Osteoblast (primary cell): ENCODE data around the gene IFRD2. TPM values are rescaled to one million over a fixed set of nuclear protein-coding genes. Genes with fewer than 3 reads are reported as not detected.

ENCODE experiments used
- DNase-seq: peaks from one replicate; pipeline ENCODE4 v3.0.0; 2011; ENCODE audit warnings: low spot score, mixed read lengths; ENCODE audit not compliant: insufficient read length; ENCODE audit errors: missing footprints
- H2AFZ ChIP-seq: 2 replicates; pipeline ENCODE4 v1.6.0; 2011; ENCODE audit warnings: mild to moderate bottlenecking, low read length
- H3K27ac ChIP-seq: 2 replicates; pipeline ENCODE4 v1.5.1; 2011; ENCODE audit warnings: mild to moderate bottlenecking, low read depth, low read length, moderate library complexity
- H3K27me3 ChIP-seq: 2 replicates; pipeline ENCODE4 v1.6.0; 2012; ENCODE audit warnings: mild to moderate bottlenecking, control low read depth, inconsistent platforms, low read length, moderate library complexity; ENCODE audit not compliant: insufficient read depth
- H3K36me3 ChIP-seq: 2 replicates; pipeline ENCODE4 v1.5.1; 2011; ENCODE audit warnings: mild to moderate bottlenecking, low read length, control low read depth, moderate library complexity; ENCODE audit not compliant: insufficient read depth
- H3K4me1 ChIP-seq: 2 replicates; pipeline ENCODE4 v1.5.1; 2011; ENCODE audit warnings: mild to moderate bottlenecking, low read length, control low read depth, moderate library complexity; ENCODE audit not compliant: insufficient read depth
- H3K4me2 ChIP-seq: 2 replicates; pipeline ENCODE4 v1.6.0; 2011; ENCODE audit warnings: mild to moderate bottlenecking, low read length; ENCODE audit not compliant: insufficient read depth
- H3K4me3 ChIP-seq: fragments of 200-600 bp; sonication (generic); 3 replicates; pipeline ENCODE4 v1.5.1; 2012; ENCODE audit warnings: mild to moderate bottlenecking, low read length, inconsistent platforms; ENCODE audit not compliant: insufficient read depth
- H3K79me2 ChIP-seq: 2 replicates; pipeline ENCODE4 v1.6.0; 2012; ENCODE audit warnings: mild to moderate bottlenecking, low read length, control low read depth, inconsistent platforms; ENCODE audit not compliant: insufficient read depth
- H3K9me3 ChIP-seq: 2 replicates; pipeline ENCODE4 v1.5.1; 2011; ENCODE audit warnings: low read depth, low read length, control low read depth
- H4K20me1 ChIP-seq: 2 replicates; pipeline ENCODE4 v1.6.0; 2012; ENCODE audit warnings: mild to moderate bottlenecking, low read length, control low read depth; ENCODE audit not compliant: insufficient read depth
- CTCF ChIP-seq: IDR thresholded peaks from 2 replicates; pipeline ENCODE4 v1.5.1; 2011; ENCODE audit warnings: mild to moderate bottlenecking, low read depth, low read length, moderate library complexity; ENCODE audit errors: extremely low read depth
- total RNA-seq: library from RNA; depleted of rRNA; stranded (reverse); fragments of >200 nt; gene quantifications from 2 replicates; pipeline ENCODE4 v1.2.3, GENCODE V29; 2012

IFRD2 gene
- total RNA-seq, 1 donor = 65.1 TPM

DNA sequence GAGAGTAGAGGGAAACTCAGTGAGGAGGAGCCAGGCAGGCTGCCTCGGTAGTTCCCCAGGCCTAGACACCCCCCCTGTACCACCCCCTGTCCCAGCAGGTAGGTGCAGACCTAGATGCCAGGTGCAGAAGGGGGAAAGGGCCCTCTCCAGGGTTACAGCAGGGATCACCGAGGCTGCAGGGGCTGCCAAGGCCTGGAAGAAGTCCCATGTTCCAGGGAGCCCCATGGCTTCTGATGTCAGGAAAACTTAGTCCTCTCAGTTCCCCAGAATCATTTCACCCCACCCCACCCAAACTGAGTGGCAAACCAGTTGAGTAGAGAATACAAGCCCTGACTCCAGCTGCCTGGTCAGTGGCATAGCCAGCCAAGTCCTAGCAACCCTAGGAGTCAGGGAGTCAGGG lies 30.7 kb downstream of the IFRD2 start:
- H3K4me2 ChIP-seq = peak overlapping the region; percentile 85
- no peak overlapping the region for H3K4me3 ChIP-seq
- no peaks in the 10 kb centered on the region for H3K9me3 ChIP-seq
- no peak overlapping the region for H2AFZ ChIP-seq
- H3K79me2 ChIP-seq = peaks cover 16% of the 10 kb centered on the region
- H3K4me1 ChIP-seq = peaks cover 30% of the 10 kb centered on the region
- H3K27me3 ChIP-seq = no peaks in the 10 kb centered on the region
- H3K27ac ChIP-seq = no peak overlapping the region
- peaks cover 30% of the 10 kb centered on the region for H3K36me3 ChIP-seq
- no peak for DNase-seq
- H4K20me1 ChIP-seq = peaks cover 8% of the 10 kb centered on the region
- TF ChIP-seq CTCF = no peak

GRCh38 chr3:50260942-50261441 lies 31.2 kb downstream of the IFRD2 start:
- H3K79me2 ChIP-seq = peaks cover 21% of the 10 kb centered on the region
- peak; percentile 88 for DNase-seq
- no peak for TF ChIP-seq CTCF
- peaks cover 13% of the 10 kb centered on the region for H4K20me1 ChIP-seq
- H3K27ac ChIP-seq = peak overlapping the region; percentile 65
- H3K4me1 ChIP-seq = peaks cover 30% of the 10 kb centered on the region
- peak overlapping the region; percentile 85 for H3K4me2 ChIP-seq
- no peaks in the 10 kb centered on the region for H3K9me3 ChIP-seq
- H2AFZ ChIP-seq = no peak overlapping the region
- H3K4me3 ChIP-seq = peak overlapping the region; percentile 66
- H3K36me3 ChIP-seq = peaks cover 35% of the 10 kb centered on the region
- no peaks in the 10 kb centered on the region for H3K27me3 ChIP-seq

DNA sequence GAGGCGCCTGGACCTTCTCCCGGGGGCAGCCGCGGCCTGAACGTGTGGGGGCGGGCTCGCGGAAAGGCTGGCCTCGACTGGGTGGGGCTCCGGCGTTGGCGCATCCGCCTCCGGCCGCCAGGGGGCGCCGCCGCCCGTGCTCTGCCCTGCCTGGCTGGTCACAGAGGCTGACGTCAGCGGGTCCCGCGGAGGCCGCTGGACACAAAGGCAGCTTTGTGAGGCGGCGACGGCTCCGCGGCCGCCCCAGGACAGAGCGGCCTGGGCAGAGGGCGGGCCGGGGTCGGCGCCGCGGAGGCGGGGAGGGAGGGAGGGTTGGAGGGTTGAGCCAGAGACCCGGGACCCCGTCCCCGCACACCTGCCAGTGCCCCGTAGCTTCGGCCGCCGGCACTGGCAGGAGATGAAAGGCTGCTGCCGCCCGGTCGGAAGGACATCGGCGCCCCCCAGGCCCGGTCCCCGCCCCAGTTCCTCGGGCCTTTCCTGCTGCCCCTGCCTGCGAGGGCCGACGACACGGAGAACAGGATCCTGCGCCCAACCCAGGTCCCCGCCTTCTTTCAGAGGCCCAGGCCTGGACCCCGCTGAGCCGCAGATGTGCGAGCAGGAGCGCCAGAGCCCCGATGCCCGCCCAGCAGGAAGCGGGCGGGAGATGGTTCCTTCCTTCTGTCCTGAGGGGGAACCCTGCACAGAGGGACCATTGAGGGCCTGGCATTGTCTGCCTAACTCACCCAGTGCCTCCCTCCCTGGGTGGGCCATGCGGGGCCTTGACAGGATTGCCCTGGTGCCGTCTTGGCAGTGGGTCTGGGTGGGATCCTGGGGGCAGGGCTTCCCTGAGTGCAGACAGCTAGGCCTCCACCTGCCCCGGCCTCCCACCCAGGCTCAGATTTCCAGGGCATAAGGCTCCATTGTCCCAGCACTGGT lies 31.9 kb downstream of the IFRD2 start:
- DNase-seq = peak; percentile 100
- Histone ChIP-seq H3K36me3 (peaks cover 39% of the 10 kb centered on the region), H3K4me3 (peak overlapping the region; percentile 66), H2AFZ (no peak overlapping the region), H3K4me2 (peak overlapping the region; percentile 85), H3K27me3 (no peaks in the 10 kb centered on the region), H3K27ac (peak overlapping the region; percentile 65), H3K9me3 (no peaks in the 10 kb centered on the region), H3K79me2 (peaks cover 25% of the 10 kb centered on the region), H3K4me1 (peaks cover 29% of the 10 kb centered on the region), H4K20me1 (peaks cover 16% of the 10 kb centered on the region)
- peak; percentile 75 for TF ChIP-seq CTCF

DNA sequence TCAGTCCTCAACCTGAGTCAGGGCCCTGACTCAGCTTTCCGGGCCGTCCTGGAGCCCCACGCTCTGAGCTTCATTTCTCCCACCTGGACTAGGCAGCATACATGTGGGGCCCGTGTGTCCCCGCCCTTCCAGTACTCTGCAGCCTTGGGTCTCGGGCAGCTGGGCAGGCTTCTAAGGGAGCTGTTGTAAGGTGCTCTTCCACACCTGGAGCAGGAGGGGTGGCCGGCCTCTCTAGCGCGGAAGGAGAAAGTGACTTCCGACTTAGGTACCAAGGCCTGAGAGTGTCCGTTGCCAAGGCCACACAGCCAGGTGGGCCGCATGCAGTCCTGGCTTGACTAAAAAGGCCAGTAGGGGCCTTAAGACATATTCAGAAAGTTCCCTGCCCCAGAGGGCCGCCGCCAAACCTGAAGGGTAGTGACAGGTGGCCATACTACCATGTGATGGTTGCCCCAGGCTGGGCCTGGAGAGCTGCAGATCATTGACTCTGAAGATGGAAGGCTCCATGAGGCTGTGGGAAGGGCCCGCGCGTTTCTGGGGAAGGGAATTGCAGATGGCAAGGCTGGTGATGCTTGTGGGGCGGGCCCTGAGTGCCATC lies 32.7 kb downstream of the IFRD2 start:
- Histone ChIP-seq H3K27ac (peak overlapping the region; percentile 65), H3K27me3 (no peaks in the 10 kb centered on the region), H3K4me2 (peak overlapping the region; percentile 85), H3K4me1 (peaks cover 29% of the 10 kb centered on the region), H3K9me3 (no peaks in the 10 kb centered on the region), H3K4me3 (no peak overlapping the region), H4K20me1 (peaks cover 23% of the 10 kb centered on the region), H2AFZ (no peak overlapping the region), H3K79me2 (peaks cover 33% of the 10 kb centered on the region), H3K36me3 (peaks cover 45% of the 10 kb centered on the region)
- TF ChIP-seq CTCF = no peak
- DNase-seq = peak; percentile 88
